K562 (cell line): ENCODE results near the gene NUSAP1. TPM values are rescaled to one million over a fixed set of nuclear protein-coding genes. Genes with fewer than 3 reads are reported as not detected.
"Not testable (repeated sequence)": the region's sequence is repeated elsewhere in the genome, so short reads cannot be mapped to it uniquely, and the experiment has no call there.

Experiments used
- ARNT ChIP-seq, 2 experiments: fragments of 450-650 bp; IDR thresholded peaks; 2 replicates each; pipeline ENCODE4 v1.6.1; 2016; ENCODE audit warnings: mild to moderate bottlenecking in 1 of 2
- BRD9 ChIP-seq: fragments of 450-650 bp; IDR thresholded peaks from 2 replicates; pipeline ENCODE4 v1.6.1; 2018; ENCODE audit warnings: low read depth; ENCODE audit not compliant: partially characterized antibody
- ETV1 ChIP-seq: fragments of 450-650 bp; conservative IDR thresholded peaks from 2 replicates; pipeline ENCODE4 v1.6.1; 2016; ENCODE audit warnings: missing genetic modification characterization, control low read depth, low read depth, missing compliant biosample characterization
- FOXJ2 ChIP-seq: fragments of 200-800 bp; sonication (Bioruptor generic); IDR thresholded peaks from 2 replicates; pipeline ENCODE4 v1.6.1; 2016; ENCODE audit warnings: missing genetic modification characterization, missing compliant biosample characterization
- MLLT1 ChIP-seq, 2 experiments: fragments of 450-650 bp; IDR thresholded peaks; 2 replicates each; pipeline ENCODE4 v1.6.1; 2016
- NR4A1 ChIP-seq, 2 experiments: fragments of 250-450 bp in 1 of 2; fragments of 450-650 bp in 1 of 2; sonication (Bioruptor Pico) in 1 of 2; IDR thresholded peaks; 2 replicates each; pipeline versions ENCODE4 v1.4.0 to v1.6.1; 2016 to 2020; ENCODE audit warnings: mild to moderate bottlenecking in 2 of 2, missing compliant biosample characterization in 1 of 2, missing genetic modification characterization in 1 of 2, moderate library complexity in 1 of 2
- PHF20 ChIP-seq: fragments of 450-650 bp; IDR thresholded peaks from 2 replicates; pipeline ENCODE4 v1.6.1; 2018; ENCODE audit not compliant: partially characterized antibody
- PTRF ChIP-seq: fragments of 450-650 bp; IDR thresholded peaks from 2 replicates; pipeline ENCODE4 v1.6.1; 2016; ENCODE audit warnings: mild to moderate bottlenecking, missing genetic modification characterization, missing compliant biosample characterization
- SMAD4 ChIP-seq: fragments of 250-450 bp; sonication (Bioruptor Pico); conservative IDR thresholded peaks from 2 replicates; pipeline ENCODE4 v1.8.0; 2021; ENCODE audit warnings: inconsistent platforms, mild to moderate bottlenecking, moderate library complexity
- THRAP3 ChIP-seq: fragments of 450-650 bp; IDR thresholded peaks from 2 replicates; pipeline ENCODE4 v1.6.1; 2016; ENCODE audit warnings: mild to moderate bottlenecking, inconsistent platforms, borderline replicate concordance
- ZNF668 ChIP-seq: fragments of 250-450 bp; sonication (Bioruptor Pico); IDR thresholded peaks from 2 replicates; pipeline ENCODE4 v1.8.0; 2022; ENCODE audit warnings: mild to moderate bottlenecking, inconsistent platforms
- polyA plus RNA-seq, 8 experiments: library from polyadenylated mRNA; depleted of rRNA in 4 of 8; stranded (reverse) in 5 of 8; unstranded in 3 of 8; fragments of >200 nt; fragmentation: Nextera tagmentation in 2 of 8; fragmentation: Illumina TruSeq in 1 of 8; extraction: Ambion mirVana in 2 of 8; extraction: Trizol in 1 of 8; gene quantifications; 2 replicates each; pipeline versions ENCODE4 v1.2.1 to v1.2.3, GENCODE V29; 2011 to 2014; ENCODE audit warnings: inconsistent platforms in 1 of 8, missing spikeins in 1 of 8
- total RNA-seq, 7 experiments: library from RNA; depleted of rRNA in 6 of 7; stranded (reverse); fragments of >200 nt in 6 of 7; fragmentation: Illumina TruSeq in 2 of 7; extraction: Trizol in 2 of 7; gene quantifications; 2 replicates each; pipeline versions ENCODE4 v1.2.1 to v1.2.3, GENCODE V29; 2011 to 2021; ENCODE audit warnings: low replicate concordance in 1 of 7
- TF ChIP-seq, protein P1 (sequence below), 2 experiments: fragments of 450-650 bp in 1 of 2; sonication (generic) in 1 of 2; formaldehyde crosslinking in 1 of 2; IDR thresholded peaks; 2 replicates each; pipeline versions ENCODE4 v1.7.1 to v1.9.0; 2016 to 2022; ENCODE audit warnings: inconsistent platforms in 1 of 2, mild to moderate bottlenecking in 1 of 2, missing genetic modification reagents in 1 of 2
- TF ChIP-seq, protein P2 (sequence below), 2 experiments: fragments of 250-450 bp in 1 of 2; fragments of 450-650 bp in 1 of 2; sonication (Bioruptor Pico) in 1 of 2; IDR thresholded peaks; 2 replicates each; pipeline versions ENCODE4 v1.6.1 to v1.8.0; 2016 to 2021; ENCODE audit warnings: mild to moderate bottlenecking in 2 of 2, moderate library complexity in 2 of 2, missing compliant biosample characterization in 1 of 2, missing genetic modification characterization in 1 of 2

The NUSAP1 gene
- total and polyA plus RNA-seq, 9 of the 15 experiments (the other 6 are each of a cell fraction or from before 2014, with no cell fraction given): 119 to 266 (median 227) TPM

- TF ChIP-seq ZNF668 (CRISPR knock-in tag): 0 out of 2 replicates have a peak, but pooled peaks have one; percentile 35
- TF ChIP-seq, protein P1, sequence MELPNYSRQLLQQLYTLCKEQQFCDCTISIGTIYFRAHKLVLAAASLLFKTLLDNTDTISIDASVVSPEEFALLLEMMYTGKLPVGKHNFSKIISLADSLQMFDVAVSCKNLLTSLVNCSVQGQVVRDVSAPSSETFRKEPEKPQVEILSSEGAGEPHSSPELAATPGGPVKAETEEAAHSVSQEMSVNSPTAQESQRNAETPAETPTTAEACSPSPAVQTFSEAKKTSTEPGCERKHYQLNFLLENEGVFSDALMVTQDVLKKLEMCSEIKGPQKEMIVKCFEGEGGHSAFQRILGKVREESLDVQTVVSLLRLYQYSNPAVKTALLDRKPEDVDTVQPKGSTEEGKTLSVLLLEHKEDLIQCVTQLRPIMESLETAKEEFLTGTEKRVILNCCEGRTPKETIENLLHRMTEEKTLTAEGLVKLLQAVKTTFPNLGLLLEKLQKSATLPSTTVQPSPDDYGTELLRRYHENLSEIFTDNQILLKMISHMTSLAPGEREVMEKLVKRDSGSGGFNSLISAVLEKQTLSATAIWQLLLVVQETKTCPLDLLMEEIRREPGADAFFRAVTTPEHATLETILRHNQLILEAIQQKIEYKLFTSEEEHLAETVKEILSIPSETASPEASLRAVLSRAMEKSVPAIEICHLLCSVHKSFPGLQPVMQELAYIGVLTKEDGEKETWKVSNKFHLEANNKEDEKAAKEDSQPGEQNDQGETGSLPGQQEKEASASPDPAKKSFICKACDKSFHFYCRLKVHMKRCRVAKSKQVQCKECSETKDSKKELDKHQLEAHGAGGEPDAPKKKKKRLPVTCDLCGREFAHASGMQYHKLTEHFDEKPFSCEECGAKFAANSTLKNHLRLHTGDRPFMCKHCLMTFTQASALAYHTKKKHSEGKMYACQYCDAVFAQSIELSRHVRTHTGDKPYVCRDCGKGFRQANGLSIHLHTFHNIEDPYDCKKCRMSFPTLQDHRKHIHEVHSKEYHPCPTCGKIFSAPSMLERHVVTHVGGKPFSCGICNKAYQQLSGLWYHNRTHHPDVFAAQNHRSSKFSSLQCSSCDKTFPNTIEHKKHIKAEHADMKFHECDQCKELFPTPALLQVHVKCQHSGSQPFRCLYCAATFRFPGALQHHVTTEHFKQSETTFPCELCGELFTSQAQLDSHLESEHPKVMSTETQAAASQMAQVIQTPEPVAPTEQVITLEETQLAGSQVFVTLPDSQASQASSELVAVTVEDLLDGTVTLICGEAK (IDR thresholded peaks at IDR 0.05): peak; percentile 29; the same call in 1 of the 2 replicates
- TF ChIP-seq, protein P1 (CRISPR knock-in tag; IDR thresholded peaks at IDR 0.05): not testable (repeated sequence)
- 0 out of 2 replicates have a peak, but pooled peaks have one; percentile 29 for TF ChIP-seq THRAP3
- 0 out of 4 replicates have a peak, but pooled peaks of 1 of the 2 experiments have one; percentile 45 for TF ChIP-seq MLLT1 (IDR thresholded peaks at IDR 0.05)
- TF ChIP-seq, protein P2, sequence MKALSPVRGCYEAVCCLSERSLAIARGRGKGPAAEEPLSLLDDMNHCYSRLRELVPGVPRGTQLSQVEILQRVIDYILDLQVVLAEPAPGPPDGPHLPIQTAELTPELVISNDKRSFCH (CRISPR knock-in tag; IDR thresholded peaks at IDR 0.05): not testable (repeated sequence)
- TF ChIP-seq, protein P2 (tag; IDR thresholded peaks at IDR 0.05): peak; percentile 74
- TF ChIP-seq PHF20: peak; percentile 61
- TF ChIP-seq FOXJ2: peak; percentile 39; the same call in 1 of the 2 replicates
- not testable (repeated sequence) for TF ChIP-seq NR4A1 (CRISPR knock-in tag; IDR thresholded peaks at IDR 0.05)
- peak; percentile 67; the same call in 1 of the 2 replicates for TF ChIP-seq NR4A1 (tag; IDR thresholded peaks at IDR 0.05)
- TF ChIP-seq SMAD4 (CRISPR knock-in tag): peak; percentile 64
- TF ChIP-seq ARNT (IDR thresholded peaks at IDR 0.05): peak in 1 of 2 experiments; percentile 16; a peak in 1 of 4 replicates
- TF ChIP-seq ETV1 (tag): peak; percentile 24; the same call in 1 of the 2 replicates
- TF ChIP-seq BRD9: peak; percentile 74
- TF ChIP-seq PTRF (tag): peak; percentile 16; the same call in 1 of the 2 replicates
Measured at GRCh38 chr15:41282980-41283652, 49.6 kb upstream of the NUSAP1 start (continued).
